ENCODE measurements around the gene ARPC5L.
A peak's percentile ranks its signal among the peaks of the same experiment; 100 is the strongest.
"Not testable (repeated sequence)": the region's sequence is repeated elsewhere in the genome, so short reads cannot be mapped to it uniquely, and the experiment has no call there.

ARPC5L gene

DNA sequence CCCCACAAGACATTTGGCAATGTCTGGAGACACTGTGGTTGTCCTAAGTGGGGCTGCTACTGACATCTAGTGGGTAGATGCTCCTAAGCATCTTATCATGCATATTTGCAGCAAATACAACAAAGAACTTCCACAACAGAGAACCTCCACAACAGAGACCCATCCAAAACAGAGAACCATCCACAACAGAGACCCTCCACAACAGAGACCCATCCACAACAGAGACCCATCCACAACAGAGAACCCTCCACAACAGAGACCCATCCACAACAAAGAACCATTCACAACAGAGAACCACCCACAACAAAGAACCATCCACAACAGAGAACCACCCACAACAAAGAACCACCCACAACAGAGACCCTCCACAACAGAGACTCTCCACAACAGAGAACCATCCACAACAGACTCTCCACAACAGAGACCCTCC lies 32.8 kb downstream of the ARPC5L start:
- peak; percentile 45 for DNase-seq

DNA sequence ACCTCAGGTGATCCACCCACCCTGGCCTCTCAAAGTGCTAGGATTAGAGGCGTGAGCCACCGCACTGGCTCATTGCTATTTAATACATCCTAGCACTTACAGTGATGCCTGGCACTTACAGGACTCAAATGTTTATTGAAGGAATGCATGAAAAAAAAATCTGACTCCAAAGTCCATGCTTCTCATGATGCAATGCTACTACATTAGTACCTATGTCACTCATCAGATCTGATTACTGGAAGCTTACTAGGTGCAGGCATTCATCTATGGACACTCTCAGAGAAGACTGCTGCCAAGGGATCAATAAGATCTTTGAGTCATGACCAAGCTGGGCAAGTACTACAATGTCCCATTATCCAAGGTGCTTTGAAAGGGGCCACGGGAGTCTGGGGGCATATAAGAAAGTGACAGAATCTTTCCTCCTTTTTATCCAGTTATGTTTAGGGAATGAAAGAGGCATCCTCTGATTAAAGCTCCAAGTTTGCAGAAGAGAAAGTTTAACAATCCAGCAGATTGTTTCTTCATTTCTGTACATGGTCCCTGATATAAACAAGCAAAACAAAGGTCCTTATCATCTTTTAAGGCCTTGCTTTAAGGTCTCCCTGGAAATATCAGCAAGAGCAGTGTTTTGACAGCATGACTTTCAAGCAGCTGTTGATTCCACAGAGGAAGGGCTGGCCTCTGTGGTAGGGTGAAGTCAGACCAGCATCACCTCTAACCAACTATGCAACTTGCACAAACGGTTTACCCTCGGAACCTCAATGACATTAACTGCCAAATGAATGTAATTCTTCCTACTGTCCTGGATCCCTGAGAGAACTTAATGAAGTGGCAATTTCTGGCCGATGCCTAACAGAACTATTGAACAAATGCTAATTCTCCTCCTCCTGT lies 35.9 kb downstream of the ARPC5L start:
- no peak for DNase-seq

DNA sequence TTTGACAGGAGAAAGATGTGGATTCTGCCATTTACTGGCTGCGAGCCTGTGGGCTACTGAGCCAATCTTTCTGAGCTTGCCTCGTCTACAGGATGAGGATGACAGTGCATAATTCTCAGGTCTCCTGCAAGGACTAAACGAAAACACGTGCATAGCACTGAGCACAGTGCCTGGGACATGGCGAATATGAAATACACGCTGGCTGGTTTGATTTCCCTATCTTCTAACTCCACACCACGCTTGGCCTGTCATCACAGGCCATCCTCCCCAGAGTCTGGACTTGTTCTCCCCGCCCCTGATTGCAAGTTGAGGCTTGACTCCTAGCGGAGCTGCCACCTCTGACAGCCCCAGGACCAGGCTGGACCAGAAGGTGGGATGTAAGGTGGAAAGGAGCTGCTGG lies 37.9 kb downstream of the ARPC5L start:
- DNase-seq = no peak

DNA sequence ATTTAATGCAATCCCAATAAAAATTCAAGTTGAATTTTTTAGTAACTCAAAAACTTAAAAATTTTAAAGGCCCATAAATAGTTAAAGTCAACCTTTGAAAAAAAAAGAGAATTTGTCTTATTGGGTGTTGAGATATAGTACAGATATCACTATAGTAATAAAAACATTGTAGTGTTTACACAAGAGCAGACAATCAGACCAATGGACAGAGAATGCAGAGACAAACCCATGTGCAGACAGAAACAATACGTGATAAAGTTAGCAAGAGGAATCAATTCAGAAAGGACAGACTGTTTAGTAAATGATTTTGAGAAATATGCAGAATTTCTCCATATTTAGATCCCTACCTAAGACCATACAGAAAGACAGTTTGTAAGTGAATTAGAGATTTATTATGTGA lies 45.0 kb downstream of the ARPC5L start:
- no peak for DNase-seq

DNA sequence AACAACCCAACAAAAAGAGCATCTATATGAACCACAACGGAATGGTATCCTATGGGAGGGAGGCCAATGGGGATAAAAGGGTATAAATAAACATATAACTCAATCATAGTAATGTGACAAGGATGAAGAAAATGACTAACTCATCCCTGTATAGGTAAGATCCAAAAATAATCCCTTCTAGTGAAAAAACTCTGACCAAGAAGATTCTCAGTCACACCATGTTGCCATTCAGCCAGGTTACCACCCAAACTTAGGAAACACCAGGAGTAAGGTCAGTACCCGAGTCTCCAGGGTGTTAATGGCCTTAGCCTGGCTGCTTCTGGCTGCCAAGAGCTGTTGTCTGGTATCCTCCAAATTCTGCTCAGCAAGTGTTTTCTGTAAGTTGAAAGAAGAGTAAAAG lies 46.2 kb downstream of the ARPC5L start:
- no peak for DNase-seq

DNA sequence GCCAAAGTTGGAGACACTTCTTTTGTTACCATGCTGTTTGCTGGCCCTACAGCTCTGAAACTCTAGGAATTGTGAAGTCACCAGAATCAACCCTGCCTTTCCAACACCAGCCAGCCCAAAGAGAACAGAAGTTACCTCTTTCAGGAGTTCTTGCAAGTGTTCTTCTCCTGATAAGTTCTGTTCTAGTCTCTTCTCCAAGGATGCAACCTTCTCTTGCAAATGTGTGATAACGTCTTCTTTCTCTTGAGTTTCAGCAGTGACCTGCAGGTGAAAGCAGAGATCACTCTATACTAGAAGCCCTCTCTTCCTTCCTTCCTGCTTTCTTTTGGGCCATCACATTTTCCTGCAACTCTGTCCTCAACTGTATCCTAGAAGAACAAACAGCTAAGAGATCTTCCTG lies 49.8 kb downstream of the ARPC5L start:
- DNase-seq = no peak

DNA sequence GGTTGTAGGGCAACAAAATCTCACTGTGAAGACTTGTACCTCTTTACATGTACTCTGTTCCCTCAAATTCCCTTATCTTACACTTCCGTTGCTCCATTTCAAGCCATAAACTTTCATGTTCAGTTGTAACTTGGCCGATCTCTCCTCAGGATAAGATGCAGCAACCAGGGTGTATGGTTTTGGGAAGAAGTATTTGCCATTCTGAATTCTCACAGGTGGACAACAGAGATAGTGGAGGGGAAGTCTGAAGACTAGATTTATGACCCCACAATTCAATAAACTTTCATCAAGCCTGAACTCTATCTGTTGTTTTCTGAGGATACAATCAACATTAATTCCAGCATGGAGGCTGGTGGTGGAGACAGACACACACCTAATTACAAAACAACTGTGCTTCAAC lies 51.4 kb downstream of the ARPC5L start:
- DNase-seq = no peak

DNA sequence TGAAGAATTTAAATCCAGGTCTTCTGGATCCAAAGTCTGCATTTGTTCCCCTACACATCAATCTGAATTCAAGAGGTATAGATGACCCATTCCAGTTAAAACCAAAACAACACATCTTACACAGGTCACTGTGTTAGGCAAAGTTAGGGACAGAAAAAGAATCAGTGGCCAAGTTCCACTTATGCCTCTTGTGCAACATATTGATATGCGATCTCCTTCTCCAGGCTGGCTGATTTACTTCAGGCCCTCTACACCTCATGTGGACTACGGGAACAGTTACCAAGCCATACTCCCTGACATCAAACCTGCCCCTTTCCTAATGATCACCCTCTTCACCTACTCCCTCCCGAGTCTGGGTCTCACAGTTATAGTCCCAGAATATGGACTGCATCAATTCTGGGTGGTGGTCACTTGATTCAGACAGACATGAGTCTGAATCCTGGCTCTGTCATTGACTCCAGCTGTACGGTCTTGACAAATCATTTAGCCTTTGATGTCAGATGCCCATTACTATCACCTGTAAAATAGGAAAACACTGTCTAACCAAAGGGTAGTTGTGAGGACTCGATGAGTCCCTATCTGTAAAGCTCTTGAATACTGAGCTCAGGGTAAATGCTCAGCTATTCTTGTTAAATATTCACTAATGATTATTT lies 52.9 kb downstream of the ARPC5L start:
- DNase-seq = no peak

DNA sequence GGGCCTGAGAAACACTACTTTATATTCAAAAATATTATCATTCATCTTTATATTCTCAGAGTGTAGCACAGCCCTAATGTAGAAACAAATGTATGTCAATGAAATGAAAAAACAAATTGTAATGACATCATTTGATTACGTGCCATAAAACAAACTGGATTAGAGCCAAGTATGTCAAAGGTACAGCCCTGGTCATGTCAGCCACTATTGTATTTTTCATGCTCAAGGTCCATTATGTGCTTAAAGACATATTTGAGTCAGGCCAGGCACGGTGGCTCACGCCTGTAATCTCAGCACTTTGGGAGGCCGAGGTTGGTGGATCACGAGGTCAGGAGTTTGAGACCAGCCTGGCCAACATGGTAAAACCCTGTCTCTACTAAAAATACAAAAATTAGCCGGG lies 58.5 kb downstream of the ARPC5L start:
- not testable (repeated sequence) for DNase-seq

All from CD4-positive, alpha-beta T cell treated with Interleukin-17A for 4 hours (primary cell).